ENCODE results near the gene CDH4. TPM values are rescaled to one million over a fixed set of nuclear protein-coding genes. Genes with fewer than 3 reads are reported as not detected.

CDH4 gene
- total and polyA plus RNA-seq, 4 donors: 0.06 to 0.10 TPM; not detected in 2

DNA sequence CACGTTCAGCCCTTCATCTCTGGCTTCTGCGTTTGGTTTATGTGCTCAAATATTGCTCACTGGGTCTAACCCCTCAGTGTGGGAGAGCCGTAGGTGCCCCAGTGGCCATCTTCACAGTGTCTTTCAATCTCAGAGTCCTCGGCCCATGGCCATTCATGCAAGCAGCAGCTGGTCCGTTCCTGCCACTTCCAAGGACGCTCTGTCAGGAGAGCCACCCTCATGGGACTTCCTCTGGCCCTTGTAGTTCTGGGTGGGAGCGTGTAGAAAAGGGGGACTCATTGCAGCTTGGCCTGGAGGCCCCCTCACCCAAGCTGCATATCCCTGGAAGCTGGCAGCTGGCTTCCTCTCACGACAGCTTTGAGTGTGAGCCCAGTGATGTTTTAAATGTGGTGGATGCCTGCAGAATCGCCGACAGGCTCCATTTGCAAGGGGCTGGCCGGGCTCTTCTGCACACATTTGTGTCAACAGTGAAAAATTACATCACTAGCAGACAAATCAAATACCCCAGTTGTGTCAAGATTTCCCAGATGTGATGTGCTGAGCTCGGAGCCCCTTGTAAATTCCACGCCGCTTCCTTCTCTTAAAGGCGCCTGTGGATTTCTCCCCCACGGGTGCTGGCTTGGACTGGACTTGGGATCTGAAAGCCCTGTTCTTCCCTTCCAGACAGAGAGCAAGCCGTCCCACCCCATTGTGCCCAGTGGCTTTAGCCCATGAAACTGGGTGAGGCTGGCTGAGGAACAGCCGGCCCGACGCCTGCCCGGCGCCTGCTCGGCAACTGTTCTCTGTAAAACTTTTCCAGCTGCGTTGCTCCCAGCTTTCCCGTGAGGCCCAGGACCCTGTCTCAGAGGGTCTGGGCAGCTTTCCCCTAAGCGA, 453.6 kb downstream of the CDH4 start:
- H3K4me1 ChIP-seq (ENCODE audit: control insufficient read depth in 1 of 2, insufficient read depth in 2 of 2, low read length in 2 of 2): no peaks in the 10 kb centered on the region
- no peak for ATAC-seq (ENCODE audit: low FRiP score)
- H3K36me3 ChIP-seq (ENCODE audit: control insufficient read depth in 1 of 2, insufficient read depth in 2 of 2, low read length in 1 of 2): no peaks in the 10 kb centered on the region
- no peak for DNase-seq
- no peak overlapping the region for H3K4me3 ChIP-seq (ENCODE audit: low read length in 2 of 2)
- no peaks in the 10 kb centered on the region for H3K27me3 ChIP-seq (ENCODE audit: control insufficient read depth in 1 of 2, insufficient read depth in 2 of 2, low read length in 1 of 2)
- intact Hi-C loops (cut with DNase I): no loop called here
- H3K9me3 ChIP-seq (ENCODE audit: control insufficient read depth, low read length): no peaks in the 10 kb centered on the region
- 19 to 25% methylated on average over 26 of the region's 26 CpGs for WGBS, 2 donors
- H3K27ac ChIP-seq (ENCODE audit: low read depth in 1 of 2, low read length in 2 of 2): no peak overlapping the region

DNA sequence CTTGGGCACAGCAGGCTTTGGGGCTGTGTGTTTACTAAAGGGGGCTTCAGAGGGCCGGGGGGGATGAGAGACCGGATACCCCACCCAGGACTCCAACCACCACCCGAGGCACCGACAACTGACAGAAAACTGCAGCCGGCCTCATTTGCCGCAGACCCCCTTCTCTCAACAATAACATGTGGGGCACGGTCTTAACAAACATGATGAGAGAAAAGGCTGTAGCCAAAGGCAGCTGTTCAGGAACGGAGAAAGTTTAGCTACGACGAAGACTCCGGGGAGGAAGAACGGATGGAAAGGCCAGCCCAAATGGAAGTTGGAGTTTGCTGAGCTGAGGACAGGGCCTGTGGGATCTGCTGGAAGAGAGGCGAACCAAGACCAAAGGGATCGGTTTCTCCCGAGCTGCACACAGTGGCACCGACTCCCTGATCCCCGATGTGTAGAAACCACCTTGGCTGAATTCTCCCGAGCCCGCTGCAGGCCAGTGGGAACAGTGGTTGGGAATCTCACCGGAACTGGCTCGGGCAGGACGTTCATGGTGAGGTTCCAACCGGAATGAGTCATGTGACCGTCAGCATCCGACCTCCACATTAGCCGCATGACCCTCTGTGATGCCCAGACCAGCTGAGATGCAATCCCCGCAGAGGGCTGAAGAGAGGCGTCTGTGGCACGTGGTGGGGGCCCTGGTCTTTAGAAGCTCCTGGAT, 454.3 kb downstream of the CDH4 start:
- intact Hi-C loops (cut with DNase I): no loop called here

DNA sequence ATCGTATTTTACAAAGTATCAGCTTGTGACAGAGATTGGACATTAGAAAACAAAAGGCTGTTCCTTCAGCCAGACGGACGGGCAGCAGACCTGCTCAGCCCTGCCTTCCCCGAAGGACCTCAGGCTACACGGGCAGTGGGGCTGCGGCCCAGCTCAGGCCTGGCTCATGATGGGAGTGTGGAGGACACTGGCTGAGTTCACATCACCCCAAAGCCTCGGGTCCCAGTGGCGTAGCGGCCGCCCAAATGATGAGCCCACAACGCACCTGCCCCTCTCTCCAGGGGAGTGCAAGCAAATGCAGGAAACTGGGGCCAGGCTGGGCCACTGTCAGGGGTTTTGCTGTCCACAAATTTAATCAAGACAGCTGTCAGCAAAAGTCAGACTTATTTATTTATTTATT, 456.8 kb downstream of the CDH4 start:
- H3K4me3 ChIP-seq (ENCODE audit: low read length in 2 of 2): no peak overlapping the region
- H3K27me3 ChIP-seq (ENCODE audit: control insufficient read depth in 1 of 2, insufficient read depth in 2 of 2, low read length in 1 of 2): no peaks in the 10 kb centered on the region
- ATAC-seq (ENCODE audit: low FRiP score) (no peak), DNase-seq (no peak)
- intact Hi-C loops (cut with DNase I): no loop called here
- 85 to 90% methylated on average over 11 of the region's 11 CpGs for whole genome bisulfite sequencing, 2 donors
- no peaks in the 10 kb centered on the region for H3K9me3 ChIP-seq (ENCODE audit: control insufficient read depth, low read length)
- no peak overlapping the region for H3K27ac ChIP-seq (ENCODE audit: low read depth in 1 of 2, low read length in 2 of 2)
- H3K36me3 ChIP-seq (ENCODE audit: control insufficient read depth in 1 of 2, insufficient read depth in 2 of 2, low read length in 1 of 2): no peaks in the 10 kb centered on the region
- no peaks in the 10 kb centered on the region for H3K4me1 ChIP-seq (ENCODE audit: control insufficient read depth in 1 of 2, insufficient read depth in 2 of 2, low read length in 2 of 2)

More for the DNA sequence above, 454.3 kb downstream of the CDH4 start:
- ATAC-seq (ENCODE audit: low FRiP score): no peak
- Histone ChIP-seq H3K27ac (ENCODE audit: low read depth in 1 of 2, low read length in 2 of 2) (no peak overlapping the region), H3K9me3 (ENCODE audit: control insufficient read depth, low read length) (no peaks in the 10 kb centered on the region), H3K4me1 (ENCODE audit: control insufficient read depth in 1 of 2, insufficient read depth in 2 of 2, low read length in 2 of 2) (no peaks in the 10 kb centered on the region), H3K36me3 (ENCODE audit: control insufficient read depth in 1 of 2, insufficient read depth in 2 of 2, low read length in 1 of 2) (no peaks in the 10 kb centered on the region), H3K4me3 (ENCODE audit: low read length in 2 of 2) (no peak overlapping the region), H3K27me3 (ENCODE audit: control insufficient read depth in 1 of 2, insufficient read depth in 2 of 2, low read length in 1 of 2) (no peaks in the 10 kb centered on the region)
- DNase-seq: no peak
- 64 to 66% methylated on average over 29 of the region's 29 CpGs for WGBS, 2 donors

DNA sequence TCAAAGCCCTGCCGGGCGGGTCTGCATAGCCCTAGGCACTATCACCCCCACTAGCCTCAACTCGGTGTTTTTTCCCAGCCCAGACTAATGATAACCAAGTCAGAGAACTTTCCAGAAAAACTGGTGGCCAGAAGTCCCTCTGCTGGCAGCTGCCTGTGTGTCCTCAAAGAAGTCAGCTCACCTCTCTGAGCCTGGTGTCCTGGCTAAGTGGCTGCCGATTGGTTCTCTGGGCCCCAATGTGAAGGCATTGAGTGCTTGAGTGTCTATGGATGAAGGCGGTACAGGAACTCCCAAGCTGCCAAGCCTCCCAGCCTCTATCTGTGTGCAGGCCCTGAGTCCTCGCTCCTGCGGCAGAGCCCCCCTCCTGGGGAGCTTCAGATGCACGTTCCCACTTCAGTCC, 458.0 kb downstream of the CDH4 start:
- H3K4me3 ChIP-seq (ENCODE audit: low read length in 2 of 2): no peak overlapping the region
- intact Hi-C loops (cut with DNase I): no loop called here
- H3K36me3 ChIP-seq (ENCODE audit: control insufficient read depth in 1 of 2, insufficient read depth in 2 of 2, low read length in 1 of 2): no peaks in the 10 kb centered on the region
- ATAC-seq (ENCODE audit: low FRiP score) (no peak), DNase-seq (no peak)
- WGBS, 2 donors: 79% methylated on average over 8 of the region's 8 CpGs
- no peaks in the 10 kb centered on the region for H3K4me1 ChIP-seq (ENCODE audit: control insufficient read depth in 1 of 2, insufficient read depth in 2 of 2, low read length in 2 of 2)
- H3K27me3 ChIP-seq (ENCODE audit: control insufficient read depth in 1 of 2, insufficient read depth in 2 of 2, low read length in 1 of 2): no peaks in the 10 kb centered on the region
- no peak overlapping the region for H3K27ac ChIP-seq (ENCODE audit: low read depth in 1 of 2, low read length in 2 of 2)
- H3K9me3 ChIP-seq (ENCODE audit: control insufficient read depth, low read length): no peaks in the 10 kb centered on the region

DNA sequence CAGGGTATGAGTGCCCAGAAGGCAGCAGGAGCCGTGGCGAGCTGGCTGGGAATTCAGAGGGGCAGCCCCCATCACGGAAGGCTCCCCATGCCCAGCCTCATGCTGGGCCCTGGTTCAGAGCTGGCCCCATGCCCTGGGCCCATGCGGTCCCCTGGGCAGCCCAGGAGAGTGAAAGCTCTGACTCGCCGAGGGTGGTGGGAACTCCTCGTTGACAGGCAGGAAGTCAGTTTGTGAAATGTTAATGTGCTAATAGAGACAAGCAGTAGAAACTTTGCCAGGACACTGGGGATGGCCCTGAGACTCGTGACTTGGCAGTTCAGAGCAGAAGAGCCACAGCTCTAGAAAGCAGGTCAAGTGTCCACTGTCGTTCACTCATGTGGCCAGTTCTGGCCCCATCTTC, 460.6 kb downstream of the CDH4 start:
- 23 to 24% methylated on average over 9 of the region's 9 CpGs for WGBS, 2 donors
- peaks cover 10% of the 10 kb centered on the region for H3K9me3 ChIP-seq (ENCODE audit: control insufficient read depth, low read length)
- no peaks in the 10 kb centered on the region for H3K4me1 ChIP-seq (ENCODE audit: control insufficient read depth in 1 of 2, insufficient read depth in 2 of 2, low read length in 2 of 2)
- no peak for DNase-seq
- intact Hi-C loops (cut with DNase I): no loop called here
- no peak overlapping the region for H3K27ac ChIP-seq (ENCODE audit: low read depth in 1 of 2, low read length in 2 of 2)
- H3K4me3 ChIP-seq (ENCODE audit: low read length in 2 of 2): no peak overlapping the region
- no peak for ATAC-seq (ENCODE audit: low FRiP score)
- H3K27me3 ChIP-seq (ENCODE audit: control insufficient read depth in 1 of 2, insufficient read depth in 2 of 2, low read length in 1 of 2): no peaks in the 10 kb centered on the region
- no peaks in the 10 kb centered on the region for H3K36me3 ChIP-seq (ENCODE audit: control insufficient read depth in 1 of 2, insufficient read depth in 2 of 2, low read length in 1 of 2)

DNA sequence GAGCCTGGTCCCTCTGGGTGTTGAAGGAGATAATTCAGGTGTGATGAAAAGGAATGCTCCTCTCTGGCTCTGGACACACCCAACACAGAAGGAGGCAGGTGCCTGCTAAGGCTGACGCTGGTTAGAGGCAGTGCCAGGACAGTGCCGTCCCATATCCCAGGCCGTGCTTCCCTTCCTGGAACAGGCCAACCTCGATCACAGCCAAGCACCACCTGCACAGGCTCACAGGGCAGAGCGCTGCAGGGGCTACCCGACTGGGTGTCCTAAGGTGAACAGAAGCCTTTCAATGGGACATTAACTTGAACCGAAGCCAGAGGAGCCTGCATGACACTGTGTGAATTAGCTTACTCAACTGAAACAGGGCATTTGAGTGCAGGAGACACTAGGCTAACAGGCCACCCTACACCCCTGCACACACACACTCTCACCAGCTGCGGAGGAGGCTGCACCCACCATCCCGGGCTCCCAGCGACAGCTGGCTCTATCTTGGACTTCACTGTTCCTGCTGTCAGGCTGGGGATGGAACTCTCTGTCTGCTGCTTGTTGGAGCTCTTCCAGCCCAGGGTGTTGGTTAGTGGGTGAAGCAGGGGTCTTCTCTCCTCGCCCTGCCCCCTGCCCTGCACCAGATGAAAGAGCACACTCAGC, 466.4 kb downstream of the CDH4 start:
- intact Hi-C loops (cut with DNase I): no loop called here
- DNase-seq (no peak), ATAC-seq (ENCODE audit: low FRiP score) (no peak)
- Histone ChIP-seq H3K4me3 (ENCODE audit: low read length in 2 of 2) (no peak overlapping the region), H3K36me3 (ENCODE audit: control insufficient read depth in 1 of 2, insufficient read depth in 2 of 2, low read length in 1 of 2) (no peaks in the 10 kb centered on the region), H3K4me1 (ENCODE audit: control insufficient read depth in 1 of 2, insufficient read depth in 2 of 2, low read length in 2 of 2) (no peaks in the 10 kb centered on the region), H3K27me3 (ENCODE audit: control insufficient read depth in 1 of 2, insufficient read depth in 2 of 2, low read length in 1 of 2) (no peaks in the 10 kb centered on the region), H3K9me3 (ENCODE audit: control insufficient read depth, low read length) (peaks cover 10% of the 10 kb centered on the region), H3K27ac (ENCODE audit: low read depth in 1 of 2, low read length in 2 of 2) (no peak overlapping the region)
- 77% methylated on average over 11 of the region's 11 CpGs for WGBS, 2 donors

DNA sequence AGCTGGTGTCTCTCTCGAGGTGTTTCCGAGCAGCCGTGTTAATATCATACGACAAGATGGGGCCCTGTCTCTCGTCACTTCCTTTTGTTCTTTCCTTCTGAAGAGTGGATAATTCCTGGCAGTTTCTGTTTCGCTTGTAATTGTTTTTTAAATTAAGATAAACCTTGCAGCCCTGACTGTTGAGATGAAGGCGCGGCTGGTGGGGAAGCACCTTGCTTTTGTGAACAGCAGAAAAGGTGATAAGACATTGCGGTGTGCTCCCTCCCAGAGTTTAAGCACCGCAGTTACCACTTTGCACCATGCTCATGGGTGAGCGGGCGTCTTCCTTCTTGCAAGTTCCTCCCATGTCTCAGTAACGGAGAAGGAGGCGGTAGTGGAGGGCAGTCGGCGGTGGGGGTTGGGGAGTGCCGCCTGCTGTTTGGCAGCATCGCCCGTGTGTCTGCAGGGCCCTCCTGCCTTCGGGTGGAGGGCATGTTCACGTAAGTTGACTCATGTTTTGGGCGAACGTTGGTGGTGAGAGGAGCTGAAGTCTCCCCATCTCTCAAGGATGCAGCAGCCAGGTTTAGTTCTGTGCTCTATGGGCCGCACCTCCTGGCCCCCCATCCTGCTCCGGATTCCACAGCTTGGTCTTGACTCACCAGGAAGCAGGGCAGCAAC, 467.8 kb downstream of the CDH4 start:
- Histone ChIP-seq H3K9me3 (ENCODE audit: control insufficient read depth, low read length) (peaks cover 10% of the 10 kb centered on the region), H3K4me3 (ENCODE audit: low read length in 2 of 2) (no peak overlapping the region), H3K4me1 (ENCODE audit: control insufficient read depth in 1 of 2, insufficient read depth in 2 of 2, low read length in 2 of 2) (no peaks in the 10 kb centered on the region), H3K27me3 (ENCODE audit: control insufficient read depth in 1 of 2, insufficient read depth in 2 of 2, low read length in 1 of 2) (no peaks in the 10 kb centered on the region), H3K36me3 (ENCODE audit: control insufficient read depth in 1 of 2, insufficient read depth in 2 of 2, low read length in 1 of 2) (no peaks in the 10 kb centered on the region), H3K27ac (ENCODE audit: low read depth in 1 of 2, low read length in 2 of 2) (no peak overlapping the region)
- ATAC-seq (ENCODE audit: low FRiP score) (no peak), DNase-seq (no peak)
- intact Hi-C loops (cut with DNase I): no loop called here
- WGBS, 2 donors: 24 to 32% methylated on average over 25 of the region's 25 CpGs

DNA sequence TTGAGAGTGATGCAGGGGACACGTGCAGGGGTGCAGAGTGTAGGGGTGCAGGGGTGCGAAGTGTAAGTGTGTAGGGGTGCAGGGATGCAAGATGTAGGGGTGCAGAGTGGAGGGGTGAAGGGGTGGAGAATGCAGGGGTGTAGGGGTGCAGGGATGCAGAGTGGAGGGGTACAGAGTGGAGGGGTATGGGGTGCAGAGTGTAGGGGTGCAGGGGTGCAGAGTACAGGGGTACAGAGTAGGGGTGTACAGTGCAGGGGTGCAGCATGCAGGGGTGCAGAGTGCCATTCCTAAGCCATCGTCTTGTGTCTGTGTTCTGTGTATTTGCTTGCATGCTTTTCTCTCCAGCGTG, 468.3 kb downstream of the CDH4 start:
- Histone ChIP-seq H3K36me3 (ENCODE audit: control insufficient read depth in 1 of 2, insufficient read depth in 2 of 2, low read length in 1 of 2) (no peaks in the 10 kb centered on the region), H3K9me3 (ENCODE audit: control insufficient read depth, low read length) (peaks cover 10% of the 10 kb centered on the region), H3K27ac (ENCODE audit: low read depth in 1 of 2, low read length in 2 of 2) (no peak overlapping the region), H3K4me3 (ENCODE audit: low read length in 2 of 2) (no peak overlapping the region), H3K27me3 (ENCODE audit: control insufficient read depth in 1 of 2, insufficient read depth in 2 of 2, low read length in 1 of 2) (no peaks in the 10 kb centered on the region), H3K4me1 (ENCODE audit: control insufficient read depth in 1 of 2, insufficient read depth in 2 of 2, low read length in 2 of 2) (no peaks in the 10 kb centered on the region)
- intact Hi-C loops (cut with DNase I): no loop called here
- ATAC-seq (ENCODE audit: low FRiP score) (no peak), DNase-seq (no peak)
- 46 to 54% methylated on average over 4 of the region's 4 CpGs for WGBS, 2 donors
